Upper lobe of left lung (tissue), 6 donors: ENCODE results near the gene PTEN. TPM values are rescaled to one million over a fixed set of nuclear protein-coding genes. Genes with fewer than 3 reads are reported as not detected.
"Not testable (repeated sequence)": the region's sequence is repeated elsewhere in the genome, so short reads cannot be mapped to it uniquely, and the experiment has no call there.

Experiments
- ATAC-seq, 2 donors: fragments of 200-7000 bp; cut with Tn5 transposase; one replicate each; pipeline ENCODE4 v1.9.1; 2022; ENCODE audit warnings: mild to moderate bottlenecking in 2 of 2, moderate library complexity in 2 of 2; ENCODE audit not compliant: low FRiP score in 2 of 2
- DNase-seq, 2 donors: peaks; one replicate each; pipeline ENCODE4 v3.0.0-alpha.2; 2019 to 2020
- H3K27ac ChIP-seq, 4 donors: fragments of 200-600 bp; sonication (generic); one replicate each; pipeline ENCODE4 v1.5.1; 2016 to 2019
- H3K27me3 ChIP-seq, 4 donors: fragments of 200-600 bp; sonication (generic); one replicate each; pipeline ENCODE4 v1.5.1; 2017 to 2019
- H3K36me3 ChIP-seq, 4 donors: fragments of 200-600 bp; sonication (generic); one replicate each; pipeline ENCODE4 v1.5.1; 2016 to 2019
- H3K4me1 ChIP-seq, 4 donors: fragments of 200-600 bp; sonication (generic); one replicate each; pipeline ENCODE4 v1.5.1; 2018 to 2019
- H3K4me3 ChIP-seq, 4 donors: fragments of 200-600 bp; sonication (generic); one replicate each; pipeline ENCODE4 v1.5.1; 2017 to 2019; ENCODE audit warnings: mild to moderate bottlenecking in 2 of 4, moderate library complexity in 1 of 4
- H3K9me3 ChIP-seq, 4 donors: fragments of 200-600 bp; sonication (generic); one replicate each; pipeline ENCODE4 v1.5.1; 2018 to 2019
- EP300 ChIP-seq, 4 donors: sonication (generic); formaldehyde crosslinking; IDR thresholded peaks; one replicate each; pipeline ENCODE4 v1.5.1; 2017; ENCODE audit warnings: antibody characterized with exemption in 4 of 4, control low read depth in 2 of 4
- POLR2A ChIP-seq, 4 donors: fragments of 450-650 bp; IDR thresholded peaks; one replicate each; pipeline ENCODE4 v1.5.1; 2016 to 2017; ENCODE audit warnings: antibody characterized with exemption in 4 of 4, mild to moderate bottlenecking in 2 of 4
- POLR2AphosphoS5 ChIP-seq, 2 donors: sonication (generic); formaldehyde crosslinking; IDR thresholded peaks; one replicate each; pipeline ENCODE4 v1.5.1; 2017; ENCODE audit warnings: antibody characterized with exemption in 2 of 2
- WGBS, 2 donors: methylation state at CpG; one replicate each; pipeline ENCODE4 v1.1.5; 2017 to 2018; 5-methylcytosine and 5-hydroxymethylcytosine counted together
- total RNA-seq, 6 donors: library from RNA; depleted of rRNA in 4 of 6; stranded (reverse); fragments of >200 nt in 4 of 6; gene quantifications; one replicate each; pipeline versions ENCODE4 v1.1.0 to v1.2.1, GENCODE V29; 2016 to 2021
- TF ChIP-seq, protein P1 (sequence below), 6 experiments: fragments of 450-650 bp in 4 of 6; fragments of 200-600 bp in 2 of 6; sonication (generic) in 2 of 6; IDR thresholded peaks; one replicate each; pipeline ENCODE4 v1.5.1; 2016 to 2019; ENCODE audit warnings: antibody characterized with exemption in 6 of 6
- donor health status: DM: no; HTN: no; CAD: no; lungs with moderate emphysema.
- donor health status: DM: no; HTN: yes; CAD: no; lungs with severe emphysema.

PTEN gene
- total RNA-seq, 6 donors from 2014 or later: 63.3 to 177 (median 99.0) TPM

DNA sequence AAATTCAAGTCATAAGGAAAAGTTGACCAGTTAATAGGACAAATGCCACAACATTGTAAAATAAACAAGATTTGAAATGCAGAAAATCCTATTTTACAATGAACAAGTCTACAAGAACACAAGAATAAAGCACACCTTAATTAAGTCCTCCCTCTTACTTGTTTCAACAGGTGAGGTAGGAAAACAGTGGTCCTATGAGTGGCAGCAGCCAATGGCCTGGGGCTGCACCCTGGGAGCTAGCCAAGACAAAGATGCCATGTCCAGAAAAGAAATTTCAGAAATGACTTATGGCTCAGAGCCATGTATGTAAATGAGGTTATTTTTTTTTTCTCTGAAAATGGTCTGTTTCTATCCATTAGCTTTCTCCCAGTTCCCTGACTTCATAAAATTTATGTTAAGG lies 14.4 kb upstream of the PTEN start:
- no peak overlapping the region for H3K4me3 ChIP-seq
- no peak overlapping the region for H3K27ac ChIP-seq
- no peaks in the 10 kb centered on the region for H3K27me3 ChIP-seq
- no peaks in the 10 kb centered on the region for H3K9me3 ChIP-seq
- no peak for TF ChIP-seq POLR2AphosphoS5 (IDR thresholded peaks at IDR 0.05)
- TF ChIP-seq POLR2A (IDR thresholded peaks at IDR 0.05): no peak
- TF ChIP-seq, protein P1, sequence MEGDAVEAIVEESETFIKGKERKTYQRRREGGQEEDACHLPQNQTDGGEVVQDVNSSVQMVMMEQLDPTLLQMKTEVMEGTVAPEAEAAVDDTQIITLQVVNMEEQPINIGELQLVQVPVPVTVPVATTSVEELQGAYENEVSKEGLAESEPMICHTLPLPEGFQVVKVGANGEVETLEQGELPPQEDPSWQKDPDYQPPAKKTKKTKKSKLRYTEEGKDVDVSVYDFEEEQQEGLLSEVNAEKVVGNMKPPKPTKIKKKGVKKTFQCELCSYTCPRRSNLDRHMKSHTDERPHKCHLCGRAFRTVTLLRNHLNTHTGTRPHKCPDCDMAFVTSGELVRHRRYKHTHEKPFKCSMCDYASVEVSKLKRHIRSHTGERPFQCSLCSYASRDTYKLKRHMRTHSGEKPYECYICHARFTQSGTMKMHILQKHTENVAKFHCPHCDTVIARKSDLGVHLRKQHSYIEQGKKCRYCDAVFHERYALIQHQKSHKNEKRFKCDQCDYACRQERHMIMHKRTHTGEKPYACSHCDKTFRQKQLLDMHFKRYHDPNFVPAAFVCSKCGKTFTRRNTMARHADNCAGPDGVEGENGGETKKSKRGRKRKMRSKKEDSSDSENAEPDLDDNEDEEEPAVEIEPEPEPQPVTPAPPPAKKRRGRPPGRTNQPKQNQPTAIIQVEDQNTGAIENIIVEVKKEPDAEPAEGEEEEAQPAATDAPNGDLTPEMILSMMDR (IDR thresholded peaks at IDR 0.05): no peak
- TF ChIP-seq EP300 (IDR thresholded peaks at IDR 0.05): no peak
- H3K36me3 ChIP-seq: no peaks in the 10 kb centered on the region
- ATAC-seq: no peak
- DNase-seq: no peak
- H3K4me1 ChIP-seq: no peaks in the 10 kb centered on the region

DNA sequence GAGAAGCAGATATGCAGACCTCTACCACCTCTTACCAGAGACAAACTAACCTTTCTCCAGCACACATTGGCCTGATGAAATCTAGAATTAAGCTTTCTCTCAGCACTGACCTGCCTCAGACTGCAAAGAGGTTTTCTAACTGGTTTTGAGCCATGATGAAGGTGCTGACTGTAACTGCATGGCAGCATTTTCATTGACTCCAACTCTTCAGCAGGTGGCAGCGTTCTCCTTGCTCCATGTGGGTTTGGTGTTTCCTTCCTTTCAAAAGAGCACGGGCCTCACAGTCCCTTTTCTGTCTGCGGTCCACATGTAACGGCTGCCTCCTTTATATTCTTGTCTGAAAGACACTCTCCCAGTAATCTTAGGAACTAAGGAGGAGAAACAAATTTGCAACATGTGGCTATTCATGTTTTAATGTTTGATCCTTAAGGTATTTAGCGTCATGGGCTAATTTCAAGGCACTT lies 12.7 kb upstream of the PTEN start:
- 12 to 15% methylated on average over 5 of the region's 5 CpGs for WGBS, 2 donors
- Histone ChIP-seq H3K36me3 (no peaks in the 10 kb centered on the region), H3K27ac (no peak overlapping the region), H3K4me3 (no peak overlapping the region), H3K4me1 (no peaks in the 10 kb centered on the region), H3K27me3 (no peaks in the 10 kb centered on the region), H3K9me3 (no peaks in the 10 kb centered on the region)
- peak; percentile 68 to 84 for ATAC-seq
- DNase-seq: peak in 1 of 2 donors; percentile 77
- TF ChIP-seq, protein P1 (IDR thresholded peaks at IDR 0.05): peak; percentile 41 to 66 (median 56)
- no peak for TF ChIP-seq EP300 (IDR thresholded peaks at IDR 0.05)

DNA sequence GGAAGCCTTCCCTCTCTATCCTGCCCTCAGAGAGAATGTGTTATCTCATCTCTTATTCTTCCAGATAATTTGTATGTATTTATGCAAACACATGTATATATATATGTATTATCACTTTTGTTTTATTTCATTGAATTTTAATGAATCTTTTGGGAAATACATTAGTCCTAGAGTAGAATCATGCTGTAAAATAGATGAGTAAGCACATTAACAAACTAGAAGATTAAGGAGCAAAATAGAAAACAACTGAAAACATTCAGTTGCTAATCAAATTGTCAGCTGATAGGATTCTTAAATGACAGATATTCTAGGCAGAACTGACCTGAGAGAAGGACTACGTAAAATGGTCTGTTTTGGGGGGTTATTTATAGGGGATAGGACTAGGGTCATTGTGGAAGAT lies 11.3 kb upstream of the PTEN start:
- H3K4me1 ChIP-seq: no peaks in the 10 kb centered on the region
- H3K9me3 ChIP-seq: no peaks in the 10 kb centered on the region
- 93 to 100% methylated on average over 1 of the region's 1 CpG for WGBS, 2 donors
- no peaks in the 10 kb centered on the region for H3K36me3 ChIP-seq
- ATAC-seq (no peak), DNase-seq (no peak)
- no peaks in the 10 kb centered on the region for H3K27me3 ChIP-seq
- TF ChIP-seq POLR2AphosphoS5 (IDR thresholded peaks at IDR 0.05) (no peak), EP300 (IDR thresholded peaks at IDR 0.05) (no peak), POLR2A (IDR thresholded peaks at IDR 0.05) (no peak)
- TF ChIP-seq, protein P1 (IDR thresholded peaks at IDR 0.05): no peak
- no peak overlapping the region for H3K4me3 ChIP-seq
- no peak overlapping the region for H3K27ac ChIP-seq

DNA sequence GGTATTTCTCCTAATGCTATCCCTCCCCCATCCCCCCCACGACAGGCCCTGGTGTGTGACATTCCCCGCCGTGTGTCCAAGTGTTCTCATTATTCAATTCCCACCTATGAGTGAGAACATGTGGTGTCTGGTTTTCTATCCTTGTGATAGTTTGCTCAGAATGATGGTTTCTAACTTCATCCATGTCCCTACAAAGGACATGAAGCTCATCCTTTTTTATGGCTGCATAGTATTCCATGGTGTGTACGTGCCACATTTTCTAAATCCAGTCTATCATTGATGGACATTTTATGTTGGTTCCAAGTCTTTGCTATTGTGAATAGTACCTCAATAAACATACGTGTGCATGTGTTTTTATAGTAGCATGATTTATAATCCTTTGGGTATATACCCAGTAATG lies 8.2 kb upstream of the PTEN start:
- H3K9me3 ChIP-seq, H3K27me3 ChIP-seq: not testable (repeated sequence)
- 93 to 96% methylated on average over 5 of the region's 5 CpGs for WGBS, 2 donors

DNA sequence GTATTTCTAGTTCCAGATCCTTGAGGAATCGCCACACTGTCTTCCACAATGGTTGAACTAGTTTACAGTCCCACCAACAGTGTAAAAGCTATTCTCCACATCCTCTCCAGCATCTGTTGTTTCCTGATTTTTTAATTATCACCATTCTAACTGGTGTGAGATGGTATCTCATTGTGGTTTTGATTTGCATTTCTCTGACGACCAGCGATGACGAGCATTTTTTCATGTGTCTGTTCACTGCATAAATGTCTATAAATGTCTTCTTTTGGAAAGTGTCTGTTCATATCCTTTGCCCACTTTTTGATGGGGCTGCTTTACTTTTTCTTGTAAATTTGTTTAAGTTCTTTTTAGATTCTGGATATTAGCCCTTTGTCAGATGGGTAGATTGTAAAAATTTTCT lies 7.8 kb upstream of the PTEN start:
- DNase-seq, H3K4me3 ChIP-seq, H3K9me3 ChIP-seq, H3K36me3 ChIP-seq, H3K27me3 ChIP-seq, H3K4me1 ChIP-seq, ATAC-seq, H3K27ac ChIP-seq: not testable (repeated sequence)
- WGBS, 2 donors: 81 to 91% methylated on average over 4 of the region's 4 CpGs

More for the DNA sequence above, 8.2 kb upstream of the PTEN start:
- DNase-seq, ATAC-seq, H3K36me3 ChIP-seq, H3K4me3 ChIP-seq, H3K27ac ChIP-seq, H3K4me1 ChIP-seq: not testable (repeated sequence)

DNA sequence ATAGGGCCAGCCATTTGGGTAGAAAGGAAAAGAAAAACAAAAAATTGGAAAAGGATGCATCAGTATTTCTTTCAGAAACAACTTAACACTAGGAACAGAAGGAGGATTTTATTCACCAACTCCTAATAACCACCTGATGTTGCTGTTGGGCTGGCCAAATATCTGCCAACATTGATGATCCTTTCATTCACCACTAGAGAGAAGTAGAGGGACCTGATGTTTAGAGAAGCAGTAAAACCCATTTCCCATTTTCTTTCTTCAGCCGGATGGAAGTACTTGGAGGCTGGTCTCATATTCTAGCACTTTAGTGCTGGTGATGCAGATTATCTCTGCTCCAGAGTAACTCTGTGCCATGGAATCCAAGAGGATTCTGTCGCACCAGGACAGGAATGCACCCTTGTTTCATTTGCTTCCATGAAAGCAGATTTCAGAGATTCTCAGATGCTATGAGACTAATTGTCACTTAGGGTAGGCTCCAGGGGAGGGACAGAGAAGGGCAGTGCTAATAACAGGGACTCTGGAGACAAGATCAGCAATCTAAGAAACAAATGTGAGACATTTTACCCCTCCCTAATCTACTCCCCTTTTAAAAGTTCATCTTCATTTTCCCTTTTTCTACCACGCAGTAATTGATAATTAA lies 3.1 kb upstream of the PTEN start:
- H3K9me3 ChIP-seq: no peaks in the 10 kb centered on the region
- peaks cover 0 to 13% (median 9%) of the 10 kb centered on the region in 4 donors for H3K4me1 ChIP-seq
- ATAC-seq: no peak
- peak in 1 of 2 donors; percentile 36 for DNase-seq
- peak overlapping the region in 2 of 4 donors; percentile 98 to 100 for H3K27ac ChIP-seq
- WGBS, 2 donors: 51 to 56% methylated on average over 3 of the region's 3 CpGs
- H3K36me3 ChIP-seq: no peaks in the 10 kb centered on the region
- H3K27me3 ChIP-seq: no peaks in the 10 kb centered on the region
- TF ChIP-seq EP300 (IDR thresholded peaks at IDR 0.05): no peak
- no peak for TF ChIP-seq POLR2AphosphoS5 (IDR thresholded peaks at IDR 0.05)
- TF ChIP-seq, protein P1 (IDR thresholded peaks at IDR 0.05): peak in 5 of 6 experiments; percentile 24 to 68 (median 55)
- TF ChIP-seq POLR2A (IDR thresholded peaks at IDR 0.05): no peak
- no peak overlapping the region for H3K4me3 ChIP-seq
